Renal pelvis (tissue), 4 donors: Measurements from ENCODE around the gene TEAD3. TPM values are rescaled to one million over a fixed set of nuclear protein-coding genes. Genes with fewer than 3 reads are reported as not detected.

Source experiments
- DNase-seq: peaks from one replicate; pipeline ENCODE4 v3.0.0-alpha.2; 2013
- polyA plus RNA-seq, 3 donors: library from polyadenylated mRNA; unstranded; fragments of 120-200 nt; gene quantifications; one replicate each; pipeline ENCODE4 v1.2.1, GENCODE V29; 2013; ENCODE audit not compliant: insufficient read length in 3 of 3

Gene TEAD3
- polyA plus RNA-seq, 3 donors, result 52.8 to 62.5 (median 53.0) TPM

GRCh38 chr6:35426074-35426473 lies 70.8 kb downstream of the TEAD3 start:
- no peak for DNase-seq

DNA sequence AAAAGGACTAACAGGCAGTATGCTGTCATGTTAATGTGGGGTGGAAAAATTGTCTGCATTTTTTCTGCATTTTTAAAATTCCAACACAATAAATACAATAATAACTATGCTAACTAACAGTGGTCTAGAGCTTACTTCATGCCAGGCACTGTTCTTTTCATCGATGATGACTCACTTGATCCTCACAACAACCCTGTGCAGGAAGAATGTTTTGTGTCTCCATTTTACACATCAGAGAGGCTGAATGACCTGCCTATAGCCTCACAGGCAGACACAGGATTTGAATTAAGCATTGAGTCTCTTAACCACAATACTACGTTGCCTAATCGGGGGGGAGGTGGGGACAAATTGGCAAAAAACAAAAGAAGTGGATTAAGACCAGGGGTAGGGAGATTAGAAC lies 71.6 kb downstream of the TEAD3 start:
- no peak for DNase-seq

Other genes starting within 250 kb of the TEAD3 start
- 10 to 100 TPM; 47.7 to 69.0 (median 64.2) TPM for gene ZNF76, start 237.3 kb downstream of the TEAD3 start, polyA plus RNA-seq
- gene DEF6, start 199.3 kb downstream of the TEAD3 start, polyA plus RNA-seq, result 1 to 10 TPM; 4.5 to 5.7 (median 4.7) TPM
- gene PPARD, start 154.5 kb downstream of the TEAD3 start, polyA plus RNA-seq, result 10 to 100 TPM; 25.8 to 28.7 (median 27.8) TPM
- gene FANCE, start 44.7 kb downstream of the TEAD3 start, polyA plus RNA-seq, result 10 to 100 TPM in 2 of 3 donors, 1 to 10 TPM in 1; 9.7 to 10.8 (median 10.6) TPM
- 1,000 to 10,000 TPM; 1,930 to 2,148 (median 1,961) TPM for gene RPL10A, start 28.7 kb downstream of the TEAD3 start, polyA plus RNA-seq
- gene TULP1, start 15.8 kb upstream of the TEAD3 start, polyA plus RNA-seq, result 1 to 10 TPM; 1.7 to 4.2 (median 3.4) TPM
- gene FKBP5, start 191.8 kb upstream of the TEAD3 start, polyA plus RNA-seq, result 10 to 100 TPM; 20.6 to 26.9 (median 24.9) TPM
- gene ARMC12, start 240.0 kb upstream of the TEAD3 start, polyA plus RNA-seq, result 1 to 10 TPM in 1 of 3 donors, under 1 TPM in 2; 0.94 to 1.8 (median 0.99) TPM